PC-3 (cell line): ENCODE data around the gene CYP2A6. TPM values are rescaled to one million over a fixed set of nuclear protein-coding genes. Genes with fewer than 3 reads are reported as not detected.
"Not testable (repeated sequence)": the region's sequence is repeated elsewhere in the genome, so short reads cannot be mapped to it uniquely, and the experiment has no call there.

Source experiments
- ATAC-seq: fragments of 200-7000 bp; cut with Tn5 transposase; 2 replicates; pipeline ENCODE4 v1.9.1; 2020; ENCODE audit warnings: mild to moderate bottlenecking, moderate library complexity
- BruUV-seq: library from RNA; stranded (reverse); fragments of 400-500 nt; replicated peaks from 2 replicates; lab custom pipeline; 2021; lab: Mats Ljungman, UMichigan
- CTCF ChIA-PET: fragments of 300-600 bp; sonication (Branson Sonifier 250); formaldehyde crosslinking; loops from one replicate; lab custom pipeline; 2022; ENCODE audit warnings: antibody characterized with exemption; lab: Charles Lee
- POLR2A ChIA-PET: fragments of 300-600 bp; sonication (Branson Sonifier 250); formaldehyde crosslinking; loops from one replicate; lab custom pipeline; 2022; ENCODE audit warnings: antibody characterized with exemption; ENCODE audit not compliant: unreplicated experiment; lab: Charles Lee
- DNase-seq: peaks from one replicate; pipeline ENCODE4 v3.0.0-alpha.2; 2015
- H2AFZ ChIP-seq: fragments of 300-600 bp; sonication (generic); 2 replicates; pipeline ENCODE4 v1.6.0; 2016; ENCODE audit warnings: antibody characterized with exemption, low read length
- H3F3A ChIP-seq: fragments of 300-600 bp; sonication (generic); one replicate; pipeline ENCODE4 v1.6.0; 2017; ENCODE audit warnings: antibody characterized with exemption, low read length, control low read depth, mild to moderate bottlenecking; ENCODE audit not compliant: unreplicated experiment
- H3K27ac ChIP-seq: fragments of 300-600 bp; sonication (generic); 2 replicates; pipeline ENCODE4 v1.5.1; 2016; ENCODE audit warnings: mild to moderate bottlenecking, low read length
- H3K27me3 ChIP-seq: fragments of 300-600 bp; sonication (generic); 2 replicates; pipeline ENCODE4 v1.6.1; 2016; ENCODE audit warnings: low read length, mixed read lengths
- H3K36me3 ChIP-seq: fragments of 300-600 bp; sonication (generic); 2 replicates; pipeline ENCODE4 v1.6.1; 2016; ENCODE audit warnings: low read depth, mixed run types, low read length, mixed read lengths
- H3K4me1 ChIP-seq: fragments of 300-600 bp; sonication (generic); 2 replicates; pipeline ENCODE4 v1.5.1; 2016; ENCODE audit warnings: low read length; ENCODE audit not compliant: insufficient read depth
- H3K4me2 ChIP-seq: fragments of 300-600 bp; sonication (generic); 2 replicates; pipeline ENCODE4 v1.6.0; 2016; ENCODE audit warnings: low read length
- H3K4me3 ChIP-seq: fragments of 300-600 bp; sonication (generic); 2 replicates; pipeline ENCODE4 v1.5.1; 2016; ENCODE audit warnings: mild to moderate bottlenecking, low read length, mixed read lengths
- H3K79me2 ChIP-seq: fragments of 300-600 bp; sonication (generic); 2 replicates; pipeline ENCODE4 v1.6.1; 2017; ENCODE audit warnings: low read length, mixed read lengths
- H3K9ac ChIP-seq: fragments of 300-600 bp; sonication (generic); 2 replicates; pipeline ENCODE4 v1.6.0; 2016; ENCODE audit warnings: mild to moderate bottlenecking, low read length
- H3K9me2 ChIP-seq: fragments of 300-600 bp; sonication (generic); replicated peaks from 2 replicates; pipeline ENCODE4 v1.6.1; 2016; ENCODE audit warnings: mixed run types, low read length, mixed read lengths
- H3K9me3 ChIP-seq: fragments of 300-600 bp; sonication (generic); 2 replicates; pipeline ENCODE4 v1.6.1; 2016; ENCODE audit warnings: low read length, mixed read lengths
- H4K20me1 ChIP-seq: fragments of 300-600 bp; sonication (generic); 2 replicates; pipeline ENCODE4 v1.6.1; 2016; ENCODE audit warnings: low read length, mixed read lengths
- CTCF ChIP-seq: fragments of 300-600 bp; sonication (generic); conservative IDR thresholded peaks from 2 replicates; pipeline ENCODE4 v1.5.1; 2017; ENCODE audit warnings: antibody characterized with exemption, low read depth, mild to moderate bottlenecking, low read length
- EZH2 ChIP-seq: fragments of 300-600 bp; sonication (generic); IDR thresholded peaks from one replicate; pipeline ENCODE4 v1.6.1; 2017; ENCODE audit warnings: antibody characterized with exemption, mild to moderate bottlenecking, low read length; ENCODE audit not compliant: unreplicated experiment
- EZH2phosphoT487 ChIP-seq: fragments of 300-600 bp; sonication (generic); IDR thresholded peaks from 2 replicates; pipeline ENCODE4 v1.6.1; 2018; ENCODE audit warnings: mild to moderate bottlenecking, antibody characterized with exemption, low read length, borderline replicate concordance
- intact Hi-C: fragments of 100-400 bp; cut with micrococcal nuclease; formaldehyde crosslinking; loops from 2 replicates; pipeline ENCODE4 v1.9.0; 2023
- total RNA-seq: library from RNA; depleted of rRNA; stranded (reverse); fragments of >200 nt; gene quantifications from 2 replicates; pipeline ENCODE4 v1.2.3, GENCODE V29; 2014

Gene CYP2A6
- total RNA-seq, 1 experiment from 2014 or later = not detected

- H3K4me3 ChIP-seq = no peak overlapping the region
- no peak overlapping the region for H3K9ac ChIP-seq
- peak overlapping the region; percentile 56 for H3K27ac ChIP-seq
- H3F3A ChIP-seq = no peaks in the 10 kb centered on the region
- H3K9me3 ChIP-seq = no peaks in the 10 kb centered on the region
- H3K4me1 ChIP-seq = peaks cover 7% of the 10 kb centered on the region
- peak; percentile 82 for DNase-seq
- no TSS peak for BruUV-seq
- H3K4me2 ChIP-seq = no peak overlapping the region
- no peaks in the 10 kb centered on the region for H3K79me2 ChIP-seq
- ATAC-seq = peak; percentile 22
- ChIA-PET CTCF (no interaction called here), POLR2A (interaction anchor here (0.6 kb wide), 1 partner anchor 172 kb away, joined by 3 read pairs; no protein-coding TSS in a partner anchor)
- no peaks in the 10 kb centered on the region for H4K20me1 ChIP-seq
- no peak overlapping the region for H2AFZ ChIP-seq
- no peaks in the 10 kb centered on the region for H3K27me3 ChIP-seq
- intact Hi-C loops = no loop called here
- H3K9me2 ChIP-seq = no peaks in the 10 kb centered on the region
- no peaks in the 10 kb centered on the region for H3K36me3 ChIP-seq
- TF ChIP-seq EZH2phosphoT487 (no peak), CTCF (no peak), EZH2 (no peak)
These were observed 12.5 kb upstream of the CYP2A6 start for GRCh38 chr19:40862785-40863184.

- Histone ChIP-seq H2AFZ (no peak overlapping the region), H3K9me2 (no peaks in the 10 kb centered on the region), H3K4me3 (no peak overlapping the region), H3K9me3 (no peaks in the 10 kb centered on the region), H3K27me3 (no peaks in the 10 kb centered on the region), H3K4me2 (no peak overlapping the region), H3K36me3 (no peaks in the 10 kb centered on the region), H4K20me1 (no peaks in the 10 kb centered on the region), H3K27ac (peak overlapping the region; percentile 56), H3F3A (no peaks in the 10 kb centered on the region), H3K9ac (no peak overlapping the region), H3K79me2 (no peaks in the 10 kb centered on the region), H3K4me1 (peaks cover 7% of the 10 kb centered on the region)
- no TSS peak for BruUV-seq
- ChIA-PET CTCF (no interaction called here), POLR2A (interaction anchor here (0.6 kb wide), 1 partner anchor 171 kb away, joined by 3 read pairs; no protein-coding TSS in a partner anchor)
- no peak for TF ChIP-seq CTCF
- TF ChIP-seq EZH2phosphoT487 = no peak
- TF ChIP-seq EZH2 = no peak
- no peak for DNase-seq
- intact Hi-C loops = no loop called here
- ATAC-seq = no peak
These were observed 12.1 kb upstream of the CYP2A6 start for GRCh38 chr19:40862333-40862732.

GRCh38 chr19:40858109-40858508, 7.9 kb upstream of the CYP2A6 start:
- CTCF ChIA-PET = no interaction called here
- H3K4me3 ChIP-seq = no peak overlapping the region
- POLR2A ChIA-PET = no interaction called here
- H3K4me1 ChIP-seq = peaks cover 7% of the 10 kb centered on the region
- H3K4me2 ChIP-seq = no peak overlapping the region
- H3F3A ChIP-seq = no peaks in the 10 kb centered on the region
- H3K79me2 ChIP-seq = no peaks in the 10 kb centered on the region
- no peak overlapping the region for H2AFZ ChIP-seq
- H3K27ac ChIP-seq = no peak overlapping the region
- ATAC-seq (no peak), DNase-seq (no peak)
- no peaks in the 10 kb centered on the region for H3K9me3 ChIP-seq
- no TSS peak for BruUV-seq
- no peaks in the 10 kb centered on the region for H4K20me1 ChIP-seq
- no peak overlapping the region for H3K9ac ChIP-seq
- H3K9me2 ChIP-seq = no peaks in the 10 kb centered on the region
- no peaks in the 10 kb centered on the region for H3K36me3 ChIP-seq
- no peaks in the 10 kb centered on the region for H3K27me3 ChIP-seq
- intact Hi-C loops = no loop called here
- TF ChIP-seq CTCF = no peak
- no peak for TF ChIP-seq EZH2
- no peak for TF ChIP-seq EZH2phosphoT487

- H3K9me2 ChIP-seq, H3K27ac ChIP-seq, H3K9ac ChIP-seq, H3K27me3 ChIP-seq, POLR2A ChIA-PET, H3K4me2 ChIP-seq, ATAC-seq, H3K4me3 ChIP-seq, H3K79me2 ChIP-seq, H2AFZ ChIP-seq, intact Hi-C loops, BruUV-seq, CTCF ChIA-PET, H4K20me1 ChIP-seq, H3K36me3 ChIP-seq, DNase-seq, H3K4me1 ChIP-seq, H3F3A ChIP-seq, H3K9me3 ChIP-seq: not testable (repeated sequence)
These were observed 2.4 kb upstream of the CYP2A6 start for GRCh38 chr19:40852467-40853152.
